ENCODE measurements around the gene ARHGAP6. TPM values are rescaled to one million over a fixed set of nuclear protein-coding genes. Genes with fewer than 3 reads are reported as not detected.

Gene ARHGAP6
- total RNA-seq, 1 donor from 2014 or later = 33.6 TPM

GRCh38 chrX:11437642-11438379, 227.9 kb downstream of the ARHGAP6 start:
- Histone ChIP-seq H3K27ac (peak overlapping the region; percentile 75 to 76), H3K9me3 (no peaks in the 10 kb centered on the region), H3K4me1 (peaks cover 0 to 8% of the 10 kb centered on the region in 2 donors), H3K4me3 (peak overlapping the region in 1 of 2 donors; percentile 43), H3K36me3 (no peaks in the 10 kb centered on the region), H3K27me3 (no peaks in the 10 kb centered on the region)
- intact Hi-C loops (cut with DNase I) = loop anchor here (5.0 kb wide), 2 partner anchors 34 to 56 kb away; no protein-coding TSS in a partner anchor
- peak; percentile 23 to 88 for DNase-seq (ENCODE audit: low spot score in 2 of 2)
- no peak for TF ChIP-seq CTCF (IDR thresholded peaks at IDR 0.05)

GRCh38 chrX:11435568-11435967, 230.2 kb downstream of the ARHGAP6 start:
- H3K4me3 ChIP-seq = no peak overlapping the region
- no peaks in the 10 kb centered on the region for H3K9me3 ChIP-seq
- no peak for TF ChIP-seq CTCF (IDR thresholded peaks at IDR 0.05)
- no peak for DNase-seq (ENCODE audit: low spot score in 2 of 2)
- peaks cover 0 to 8% of the 10 kb centered on the region in 2 donors for H3K4me1 ChIP-seq
- intact Hi-C loops (cut with DNase I) = loop anchor here (5.0 kb wide), 2 partner anchors 37 to 53 kb away; no protein-coding TSS in a partner anchor
- no peaks in the 10 kb centered on the region for H3K27me3 ChIP-seq
- peak overlapping the region; percentile 22 for H3K27ac ChIP-seq
- H3K36me3 ChIP-seq = no peaks in the 10 kb centered on the region

- no peak for TF ChIP-seq CTCF (IDR thresholded peaks at IDR 0.05)
- H3K9me3 ChIP-seq = no peaks in the 10 kb centered on the region
- no peaks in the 10 kb centered on the region for H3K27me3 ChIP-seq
- peaks cover 0 to 8% of the 10 kb centered on the region in 2 donors for H3K4me1 ChIP-seq
- H3K4me3 ChIP-seq = no peak overlapping the region
- DNase-seq (ENCODE audit: low spot score in 2 of 2) = no peak
- intact Hi-C loops (cut with DNase I) = loop anchor here (5.0 kb wide), 2 partner anchors 38 to 52 kb away; no protein-coding TSS in a partner anchor
- H3K36me3 ChIP-seq = no peaks in the 10 kb centered on the region
- H3K27ac ChIP-seq = no peak overlapping the region
These were observed 231.1 kb downstream of the ARHGAP6 start for GRCh38 chrX:11434607-11435006.

GRCh38 chrX:11431786-11432185, 233.9 kb downstream of the ARHGAP6 start:
- DNase-seq (ENCODE audit: low spot score in 2 of 2) = no peak
- no peaks in the 10 kb centered on the region for H3K27me3 ChIP-seq
- intact Hi-C loops (cut with DNase I) = no loop called here
- no peaks in the 10 kb centered on the region for H3K36me3 ChIP-seq
- H3K4me1 ChIP-seq = no peaks in the 10 kb centered on the region
- H3K27ac ChIP-seq = no peak overlapping the region
- no peaks in the 10 kb centered on the region for H3K9me3 ChIP-seq
- TF ChIP-seq CTCF (IDR thresholded peaks at IDR 0.05) = no peak
- no peak overlapping the region for H3K4me3 ChIP-seq

GRCh38 chrX:11430271-11430670, 235.4 kb downstream of the ARHGAP6 start:
- Histone ChIP-seq H3K9me3 (no peaks in the 10 kb centered on the region), H3K4me1 (no peaks in the 10 kb centered on the region)

More at GRCh38 chrX:11430271-11430670, 235.4 kb downstream of the ARHGAP6 start:
- intact Hi-C loops (cut with DNase I) = no loop called here
- H3K27ac ChIP-seq = no peak overlapping the region
- H3K36me3 ChIP-seq = no peaks in the 10 kb centered on the region
- H3K4me3 ChIP-seq = no peak overlapping the region
- no peaks in the 10 kb centered on the region for H3K27me3 ChIP-seq
- DNase-seq (ENCODE audit: low spot score in 2 of 2) = no peak
- TF ChIP-seq CTCF (IDR thresholded peaks at IDR 0.05) = no peak

All from ascending aorta (tissue), 2 donors.